Measurements from ENCODE around the gene CYP4A11. TPM values are rescaled to one million over a fixed set of nuclear protein-coding genes. Genes with fewer than 3 reads are reported as not detected.
"Not testable (repeated sequence)": the region's sequence is repeated elsewhere in the genome, so short reads cannot be mapped to it uniquely, and the experiment has no call there.

Gene CYP4A11, protein sequence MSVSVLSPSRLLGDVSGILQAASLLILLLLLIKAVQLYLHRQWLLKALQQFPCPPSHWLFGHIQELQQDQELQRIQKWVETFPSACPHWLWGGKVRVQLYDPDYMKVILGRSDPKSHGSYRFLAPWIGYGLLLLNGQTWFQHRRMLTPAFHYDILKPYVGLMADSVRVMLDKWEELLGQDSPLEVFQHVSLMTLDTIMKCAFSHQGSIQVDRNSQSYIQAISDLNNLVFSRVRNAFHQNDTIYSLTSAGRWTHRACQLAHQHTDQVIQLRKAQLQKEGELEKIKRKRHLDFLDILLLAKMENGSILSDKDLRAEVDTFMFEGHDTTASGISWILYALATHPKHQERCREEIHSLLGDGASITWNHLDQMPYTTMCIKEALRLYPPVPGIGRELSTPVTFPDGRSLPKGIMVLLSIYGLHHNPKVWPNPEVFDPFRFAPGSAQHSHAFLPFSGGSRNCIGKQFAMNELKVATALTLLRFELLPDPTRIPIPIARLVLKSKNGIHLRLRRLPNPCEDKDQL
- under 1 TPM; 0.24 to 0.62 TPM for total RNA-seq
- not detected for polyA plus RNA-seq (2013, experiment 1 of 2)
- polyA plus RNA-seq (2013, experiment 2 of 2) = not detected
- long read RNA-seq, experiment 1 = 0 reads
- long read RNA-seq, experiment 2, partial matches to known transcripts = 0 of 4 reads
- long read RNA-seq, experiment 2, other reads (novel, unspliced or antisense) = 4 of 4 reads
- long read RNA-seq, experiment 3 = 0 reads
- long read RNA-seq, experiment 4, partial matches to known transcripts = 0 of 4 reads
- long read RNA-seq, experiment 4, other reads (novel, unspliced or antisense) = 4 of 4 reads

- DNase-seq = no peak
- H3K4me1 ChIP-seq (ENCODE audit: control insufficient read depth, insufficient read depth, low read length) = no peaks in the 10 kb centered on the region
- Mint-ChIP-seq H3K36me3 (ENCODE audit: low read depth) (no peaks in the 10 kb centered on the region), H3K27ac (no peak within 1 kb of the TSS), H3K9me3 (peaks cover 4% of the 10 kb centered on the region), H3K4me1 (peaks cover 14% of the 10 kb centered on the region), H3K27me3 (ENCODE audit: insufficient read depth) (peaks cover 10% of the 10 kb centered on the region), H3K4me3 (no peak within 1 kb of the TSS)
- TF ChIP-seq, protein P1, sequence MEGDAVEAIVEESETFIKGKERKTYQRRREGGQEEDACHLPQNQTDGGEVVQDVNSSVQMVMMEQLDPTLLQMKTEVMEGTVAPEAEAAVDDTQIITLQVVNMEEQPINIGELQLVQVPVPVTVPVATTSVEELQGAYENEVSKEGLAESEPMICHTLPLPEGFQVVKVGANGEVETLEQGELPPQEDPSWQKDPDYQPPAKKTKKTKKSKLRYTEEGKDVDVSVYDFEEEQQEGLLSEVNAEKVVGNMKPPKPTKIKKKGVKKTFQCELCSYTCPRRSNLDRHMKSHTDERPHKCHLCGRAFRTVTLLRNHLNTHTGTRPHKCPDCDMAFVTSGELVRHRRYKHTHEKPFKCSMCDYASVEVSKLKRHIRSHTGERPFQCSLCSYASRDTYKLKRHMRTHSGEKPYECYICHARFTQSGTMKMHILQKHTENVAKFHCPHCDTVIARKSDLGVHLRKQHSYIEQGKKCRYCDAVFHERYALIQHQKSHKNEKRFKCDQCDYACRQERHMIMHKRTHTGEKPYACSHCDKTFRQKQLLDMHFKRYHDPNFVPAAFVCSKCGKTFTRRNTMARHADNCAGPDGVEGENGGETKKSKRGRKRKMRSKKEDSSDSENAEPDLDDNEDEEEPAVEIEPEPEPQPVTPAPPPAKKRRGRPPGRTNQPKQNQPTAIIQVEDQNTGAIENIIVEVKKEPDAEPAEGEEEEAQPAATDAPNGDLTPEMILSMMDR (conservative IDR thresholded peaks at IDR 0.05) = no peak
- H3K27ac ChIP-seq (ENCODE audit: low read depth, low read length) = no peak within 1 kb of the TSS
- WGBS, 2 experiments (ENCODE audit: insufficient coverage in 1 of 2, insufficient read length in 1 of 2) = 88 to 100% methylated on average over 2 to 5 of the region's 5 CpGs
- no peaks in the 10 kb centered on the region for H3K27me3 ChIP-seq (ENCODE audit: control insufficient read depth, insufficient read depth, low read length, poor library complexity, severe bottlenecking)
- H3K9me3 ChIP-seq (ENCODE audit: control insufficient read depth, low read length) = no peaks in the 10 kb centered on the region
- no peak within 1 kb of the TSS for H3K9ac ChIP-seq (ENCODE audit: extremely low read depth, low read length, poor library complexity, severe bottlenecking)
- no peaks in the 10 kb centered on the region for H3K36me3 ChIP-seq (ENCODE audit: control insufficient read depth, insufficient read depth, low read length)
- no peak within 1 kb of the TSS for H3K4me3 ChIP-seq (ENCODE audit: low read length)
Observed at GRCh38 chr1:46941135-46941694, at the start of gene CYP4A11. TSS of gene CYP4A11 (minus strand) at chr1:46941476. CDS start at chr1:46941433, 43 bp downstream.

DNA sequence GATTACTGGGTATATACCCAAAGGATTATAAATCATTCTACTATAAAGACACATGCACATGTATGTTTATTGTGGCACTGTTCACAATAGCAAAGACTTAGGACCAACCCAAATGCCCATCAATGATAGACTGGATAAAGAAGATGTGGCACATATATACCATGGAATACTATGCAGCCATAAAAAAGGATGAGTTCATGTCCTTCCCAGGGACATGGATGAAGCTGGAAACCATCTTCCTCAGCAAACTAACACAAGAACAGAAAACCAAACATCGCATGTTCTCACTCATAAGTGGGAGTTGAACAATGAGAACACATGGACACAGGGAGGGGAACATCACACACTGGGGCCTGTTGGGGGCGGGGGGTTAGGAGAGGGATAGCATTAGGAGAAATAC, 49.3 kb upstream of the CYP4A11 start:
- not testable (repeated sequence) for H3K9me3 ChIP-seq (ENCODE audit: control insufficient read depth, low read length); H3K9me3 Mint-ChIP-seq; H3K4me1 ChIP-seq (ENCODE audit: control insufficient read depth, insufficient read depth, low read length); DNase-seq; H3K4me1 Mint-ChIP-seq; H3K9ac ChIP-seq (ENCODE audit: extremely low read depth, low read length, poor library complexity, severe bottlenecking); H3K36me3 ChIP-seq (ENCODE audit: control insufficient read depth, insufficient read depth, low read length); H3K27ac Mint-ChIP-seq; H3K4me3 Mint-ChIP-seq; H3K27me3 Mint-ChIP-seq (ENCODE audit: insufficient read depth); H3K27me3 ChIP-seq (ENCODE audit: control insufficient read depth, insufficient read depth, low read length, poor library complexity, severe bottlenecking); H3K27ac ChIP-seq (ENCODE audit: low read depth, low read length); H3K4me3 ChIP-seq (ENCODE audit: low read length); H3K36me3 Mint-ChIP-seq (ENCODE audit: low read depth)
- no CpG with 5 or more reads among the region's 2 CpGs for WGBS, 2 experiments (ENCODE audit: insufficient coverage in 1 of 2, insufficient read length in 1 of 2)

DNA sequence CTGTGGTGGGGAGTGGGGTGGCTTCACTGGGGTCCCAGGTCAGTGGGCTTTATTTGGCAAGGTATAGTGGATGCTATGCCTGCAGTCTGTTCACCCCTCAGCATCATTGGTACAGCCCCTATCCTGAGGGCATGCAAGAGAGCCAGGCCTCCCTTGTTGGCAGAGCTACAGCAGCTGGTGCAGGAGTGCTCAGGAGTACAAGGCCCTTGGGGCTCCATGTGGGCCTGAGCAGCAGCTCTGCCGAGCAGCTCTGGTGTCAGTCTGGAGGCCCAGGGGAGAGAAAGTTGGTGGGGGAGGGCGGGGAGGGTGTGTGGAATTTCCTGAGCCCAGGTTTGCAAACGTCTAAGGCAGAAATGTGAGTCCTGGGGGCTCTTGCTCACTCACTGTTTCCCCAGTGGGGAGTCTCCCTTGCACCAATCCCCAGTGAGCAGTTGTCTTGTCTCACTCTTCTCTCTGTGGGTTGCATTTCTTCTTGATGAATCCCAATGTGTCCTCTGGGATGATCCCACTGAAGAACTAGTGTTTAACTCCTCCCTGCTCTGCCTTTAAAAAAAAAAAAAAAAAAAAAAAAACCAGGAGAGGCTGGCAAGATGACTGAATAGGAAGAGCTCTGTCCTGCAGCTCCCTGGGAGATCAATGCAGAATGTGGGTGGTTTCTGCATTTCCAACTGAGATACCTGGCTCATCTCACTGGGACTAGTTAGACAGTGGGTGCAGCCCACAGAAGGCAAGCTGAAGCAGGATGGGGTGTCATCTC, 42.7 kb upstream of the CYP4A11 start:
- TF ChIP-seq, protein P1 (conservative IDR thresholded peaks at IDR 0.05) = no peak
- no peak overlapping the region for H3K4me3 ChIP-seq (ENCODE audit: low read length)
- no peaks in the 10 kb centered on the region for H3K36me3 ChIP-seq (ENCODE audit: control insufficient read depth, insufficient read depth, low read length)
- H3K9me3 ChIP-seq (ENCODE audit: control insufficient read depth, low read length) = no peaks in the 10 kb centered on the region
- peaks cover 4% of the 10 kb centered on the region for H3K4me1 ChIP-seq (ENCODE audit: control insufficient read depth, insufficient read depth, low read length)
- H3K9ac ChIP-seq (ENCODE audit: extremely low read depth, low read length, poor library complexity, severe bottlenecking) = no peak overlapping the region
- Mint-ChIP-seq H3K27ac (no peak overlapping the region), H3K36me3 (ENCODE audit: low read depth) (no peaks in the 10 kb centered on the region), H3K4me3 (no peak overlapping the region), H3K4me1 (peaks cover 20% of the 10 kb centered on the region), H3K9me3 (peaks cover 23% of the 10 kb centered on the region), H3K27me3 (ENCODE audit: insufficient read depth) (peaks cover 6% of the 10 kb centered on the region)
- 20 to 58% methylated on average over 1 to 3 of the region's 3 CpGs for WGBS, 2 experiments (ENCODE audit: insufficient coverage in 1 of 2, insufficient read length in 1 of 2)
- no peak overlapping the region for H3K27ac ChIP-seq (ENCODE audit: low read depth, low read length)
- peak; percentile 70 for DNase-seq
- no peaks in the 10 kb centered on the region for H3K27me3 ChIP-seq (ENCODE audit: control insufficient read depth, insufficient read depth, low read length, poor library complexity, severe bottlenecking)
